Omental fat pad (tissue), 4 donors: ENCODE data around the gene HTRA1. TPM values are rescaled to one million over a fixed set of nuclear protein-coding genes. Genes with fewer than 3 reads are reported as not detected.

Source experiments
- ATAC-seq: fragments of 150-250 bp; one replicate; pipeline ENCODE4 v1.9.1; 2016; ENCODE audit warnings: mild to moderate bottlenecking, moderate library complexity; ENCODE audit not compliant: low FRiP score
- DNase-seq: peaks from one replicate; pipeline ENCODE4 v3.0.0-alpha.2; 2019; ENCODE audit warnings: low spot score
- total RNA-seq, 4 donors: library from RNA; depleted of rRNA; stranded (reverse); fragments of >200 nt; gene quantifications; one replicate each; pipeline ENCODE4 v1.1.0, GENCODE V29; 2016
- TF ChIP-seq, protein P1 (sequence below), 3 donors: fragments of 450-650 bp; IDR thresholded peaks; one replicate each; pipeline ENCODE4 v1.5.1; 2016 to 2017; ENCODE audit warnings: antibody characterized with exemption in 3 of 3, mild to moderate bottlenecking in 3 of 3, moderate library complexity in 2 of 3

HTRA1 gene
- total RNA-seq, 4 donors from 2014 or later, result 92.8 to 402 (median 260) TPM

DNA sequence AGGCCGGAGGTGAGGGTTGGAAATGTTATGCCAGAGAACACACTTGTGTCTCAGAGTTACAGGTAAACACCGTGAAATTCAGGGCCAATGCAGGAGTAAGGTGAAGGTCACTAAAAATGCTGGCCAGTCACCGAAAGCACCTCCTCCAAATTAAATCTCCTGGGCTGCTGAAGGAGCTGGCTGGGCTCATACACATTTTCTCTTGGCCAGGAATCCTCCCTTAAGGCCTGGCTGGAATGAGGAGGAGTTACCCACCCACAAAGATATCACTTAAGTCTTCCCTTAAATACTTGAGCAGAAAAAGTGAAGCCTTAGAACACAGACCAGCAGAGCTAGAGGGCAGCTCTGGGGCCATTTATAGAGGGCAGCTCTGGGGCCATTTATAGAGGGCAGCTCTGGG lies 46.3 kb downstream of the HTRA1 start:
- TF ChIP-seq, protein P1, sequence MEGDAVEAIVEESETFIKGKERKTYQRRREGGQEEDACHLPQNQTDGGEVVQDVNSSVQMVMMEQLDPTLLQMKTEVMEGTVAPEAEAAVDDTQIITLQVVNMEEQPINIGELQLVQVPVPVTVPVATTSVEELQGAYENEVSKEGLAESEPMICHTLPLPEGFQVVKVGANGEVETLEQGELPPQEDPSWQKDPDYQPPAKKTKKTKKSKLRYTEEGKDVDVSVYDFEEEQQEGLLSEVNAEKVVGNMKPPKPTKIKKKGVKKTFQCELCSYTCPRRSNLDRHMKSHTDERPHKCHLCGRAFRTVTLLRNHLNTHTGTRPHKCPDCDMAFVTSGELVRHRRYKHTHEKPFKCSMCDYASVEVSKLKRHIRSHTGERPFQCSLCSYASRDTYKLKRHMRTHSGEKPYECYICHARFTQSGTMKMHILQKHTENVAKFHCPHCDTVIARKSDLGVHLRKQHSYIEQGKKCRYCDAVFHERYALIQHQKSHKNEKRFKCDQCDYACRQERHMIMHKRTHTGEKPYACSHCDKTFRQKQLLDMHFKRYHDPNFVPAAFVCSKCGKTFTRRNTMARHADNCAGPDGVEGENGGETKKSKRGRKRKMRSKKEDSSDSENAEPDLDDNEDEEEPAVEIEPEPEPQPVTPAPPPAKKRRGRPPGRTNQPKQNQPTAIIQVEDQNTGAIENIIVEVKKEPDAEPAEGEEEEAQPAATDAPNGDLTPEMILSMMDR (IDR thresholded peaks at IDR 0.05), result no peak
- DNase-seq (no peak), ATAC-seq (peak; percentile 30)

DNA sequence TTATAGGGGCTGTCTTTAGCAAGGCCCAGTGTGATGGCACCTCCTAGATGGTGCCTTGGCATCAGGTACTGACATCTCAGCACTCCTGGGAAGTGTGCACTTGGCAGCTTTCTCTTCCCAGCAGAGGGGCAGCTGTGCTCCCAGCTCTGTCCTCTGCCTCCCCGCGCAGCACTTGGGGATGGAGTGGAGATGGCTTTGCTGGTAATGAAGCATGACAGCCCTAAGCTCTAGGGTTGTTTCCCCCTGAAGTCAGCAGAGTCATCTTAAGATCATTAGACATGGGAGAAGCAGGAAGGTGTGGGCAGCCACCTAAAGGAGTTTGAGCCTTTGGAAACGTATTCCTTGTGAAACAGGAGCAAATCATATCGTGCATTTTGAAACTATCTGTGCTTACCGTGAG lies 46.7 kb downstream of the HTRA1 start:
- DNase-seq (no peak), ATAC-seq (no peak)
- TF ChIP-seq, protein P1 (IDR thresholded peaks at IDR 0.05), result no peak

DNA sequence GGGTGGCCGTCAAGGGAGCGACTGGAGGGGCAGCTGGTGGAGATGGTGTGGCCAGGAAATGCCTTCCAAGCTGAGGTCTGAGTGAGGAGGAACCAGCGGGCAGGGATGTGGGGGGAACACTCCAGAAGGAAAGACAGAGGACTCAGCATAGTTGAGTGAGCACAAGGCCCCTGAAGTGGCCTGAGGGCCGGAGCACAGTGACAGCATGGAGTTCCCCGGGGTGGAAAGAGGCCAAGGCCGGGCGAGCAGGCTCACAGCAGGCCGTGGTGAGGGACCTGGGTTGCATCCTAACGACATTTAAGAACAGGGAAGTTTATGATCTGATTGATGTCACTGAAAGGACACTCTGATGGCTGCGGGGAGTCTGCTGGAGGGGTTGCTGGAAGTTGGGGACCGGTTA lies 48.0 kb downstream of the HTRA1 start:
- ATAC-seq, result no peak
- TF ChIP-seq, protein P1 (IDR thresholded peaks at IDR 0.05), result no peak
- DNase-seq, result no peak

DNA sequence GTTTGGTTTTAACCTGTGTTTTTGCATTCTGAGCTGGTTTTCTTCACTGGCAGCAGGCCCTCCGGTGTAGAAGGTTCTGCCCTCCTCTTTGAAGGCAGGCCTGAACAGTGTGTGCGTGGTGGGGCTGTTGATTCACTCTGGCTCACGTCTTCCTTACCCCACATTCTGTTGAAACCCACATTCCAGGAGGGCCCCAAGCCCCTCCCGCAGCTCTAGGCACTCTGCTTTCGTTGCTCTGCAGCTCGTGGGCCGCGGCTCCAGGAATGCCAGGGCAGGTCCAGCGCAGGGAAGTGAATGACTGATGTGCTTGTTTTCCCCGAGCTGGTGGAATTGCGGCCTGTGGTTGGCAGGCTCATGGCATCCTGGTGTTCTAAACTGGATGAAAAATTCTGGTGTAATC lies 49.0 kb downstream of the HTRA1 start:
- DNase-seq, result no peak
- ATAC-seq, result peak; percentile 95
- TF ChIP-seq, protein P1 (IDR thresholded peaks at IDR 0.05), result no peak

DNA sequence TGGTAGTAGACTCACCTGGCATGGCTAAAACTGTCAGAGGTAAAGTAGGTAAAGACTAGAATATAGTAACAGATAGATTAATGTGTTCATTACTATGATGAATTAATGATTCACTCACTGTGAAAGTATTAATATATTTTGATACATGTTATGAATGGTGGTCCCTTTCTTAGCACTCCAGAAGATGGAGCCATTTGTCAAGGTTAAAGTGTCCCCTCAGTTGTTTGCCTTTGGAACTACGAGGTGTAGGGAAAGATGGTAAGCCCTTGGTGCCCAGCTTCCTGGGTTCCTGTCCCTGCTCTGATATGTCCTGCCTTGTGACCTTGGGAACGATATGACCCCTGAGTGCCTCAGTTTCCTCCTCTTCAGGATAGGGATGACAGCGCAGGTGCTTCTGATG lies 49.4 kb downstream of the HTRA1 start:
- TF ChIP-seq, protein P1 (IDR thresholded peaks at IDR 0.05), result no peak
- no peak for ATAC-seq
- no peak for DNase-seq

DNA sequence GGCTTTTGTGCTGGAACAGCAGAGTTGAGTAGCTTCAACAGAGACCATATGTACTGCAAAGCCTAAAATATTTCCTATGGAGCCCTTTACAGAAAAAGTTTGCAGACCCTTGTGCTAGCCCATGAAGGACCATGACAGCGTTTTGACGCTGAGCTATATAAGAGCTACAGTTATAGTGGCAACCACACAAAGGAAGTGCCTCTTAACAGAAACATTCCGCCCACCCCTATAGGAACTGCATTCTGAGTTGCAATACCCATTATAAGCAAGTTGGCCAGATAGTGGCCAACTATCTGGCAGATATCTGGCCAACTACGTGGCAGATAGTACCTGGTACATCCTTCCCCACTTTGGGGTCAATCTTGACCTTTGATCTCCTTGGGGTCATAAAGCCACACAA lies 51.7 kb downstream of the HTRA1 start:
- ATAC-seq (no peak), DNase-seq (no peak)
- TF ChIP-seq, protein P1 (IDR thresholded peaks at IDR 0.05), result no peak

DNA sequence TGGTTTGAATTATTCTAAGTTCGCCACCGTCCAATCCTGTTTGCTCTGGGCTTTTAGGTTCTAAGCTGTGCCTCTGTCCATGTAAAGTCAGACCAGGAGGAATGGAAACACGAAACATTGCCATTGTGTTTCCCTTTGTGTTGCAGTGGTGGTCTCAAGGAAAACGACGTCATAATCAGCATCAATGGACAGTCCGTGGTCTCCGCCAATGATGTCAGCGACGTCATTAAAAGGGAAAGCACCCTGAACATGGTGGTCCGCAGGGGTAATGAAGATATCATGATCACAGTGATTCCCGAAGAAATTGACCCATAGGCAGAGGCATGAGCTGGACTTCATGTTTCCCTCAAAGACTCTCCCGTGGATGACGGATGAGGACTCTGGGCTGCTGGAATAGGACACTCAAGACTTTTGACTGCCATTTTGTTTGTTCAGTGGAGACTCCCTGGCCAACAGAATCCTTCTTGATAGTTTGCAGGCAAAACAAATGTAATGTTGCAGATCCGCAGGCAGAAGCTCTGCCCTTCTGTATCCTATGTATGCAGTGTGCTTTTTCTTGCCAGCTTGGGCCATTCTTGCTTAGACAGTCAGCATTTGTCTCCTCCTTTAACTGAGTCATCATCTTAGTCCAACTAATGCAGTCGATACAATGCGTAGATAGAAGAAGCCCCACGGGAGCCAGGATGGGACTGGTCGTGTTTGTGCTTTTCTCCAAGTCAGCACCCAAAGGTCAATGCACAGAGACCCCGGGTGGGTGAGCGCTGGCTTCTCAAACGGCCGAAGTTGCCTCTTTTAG lies 52.9 kb downstream of the HTRA1 start:
- no peak for DNase-seq
- no peak for ATAC-seq
- TF ChIP-seq, protein P1 (IDR thresholded peaks at IDR 0.05), result no peak
